T-cell (primary cell): ENCODE measurements around the gene LCA5L. TPM values are rescaled to one million over a fixed set of nuclear protein-coding genes. Genes with fewer than 3 reads are reported as not detected.

ENCODE experiments used
- ATAC-seq, 4 experiments: fragments of 200-7000 bp in 3 of 4; fragments of 150-1000 bp in 1 of 4; cut with Tn5 transposase; replicated peaks in 1 of 4; 1 replicate in 3 of 4; 2 replicates in 1 of 4; pipeline ENCODE4 v1.10.0; 2021; ENCODE audit warnings: moderate library complexity in 3 of 4, mild to moderate bottlenecking in 2 of 4, moderate number of reproducible peaks in 1 of 4
- CTCF ChIA-PET, 2 donors: fragments of 300-600 bp; sonication (Branson Sonifier 250); formaldehyde crosslinking; loops; one replicate each; lab custom pipeline; 2022; ENCODE audit warnings: antibody characterized with exemption in 2 of 2; lab: Charles Lee
- POLR2A ChIA-PET, 2 donors: fragments of 300-600 bp; sonication (Branson Sonifier 250); formaldehyde crosslinking; loops; one replicate each; lab custom pipeline; 2022; ENCODE audit warnings: antibody characterized with exemption in 2 of 2; lab: Charles Lee
- DNase-seq, 35 experiments: peaks; one replicate each; pipeline versions ENCODE4 v3.0.0 to v3.0.0-alpha.2; 2013 to 2023
- H3K27ac ChIP-seq: one replicate; pipeline ENCODE4 v1.5.1; 2013; ENCODE audit warnings: low read length
- H3K27me3 ChIP-seq, 2 experiments: replicated peaks in 1 of 2; 1 replicate in 1 of 2; 2 replicates in 1 of 2; pipeline versions ENCODE4 v1.6.1 to v1.7.0; 2013; ENCODE audit warnings: low read length in 1 of 2, mixed read lengths in 1 of 2; ENCODE audit not compliant: control insufficient read depth in 2 of 2, insufficient read depth in 2 of 2; ENCODE audit errors: extremely low read depth in 1 of 2
- H3K36me3 ChIP-seq, 2 donors: 1 replicate in 1 of 2; 2 replicates in 1 of 2; pipeline versions ENCODE4 v1.6.1 to v1.7.0; 2013; ENCODE audit warnings: low read length in 1 of 2; ENCODE audit not compliant: control insufficient read depth in 2 of 2, insufficient read depth in 1 of 2; ENCODE audit errors: extremely low read depth in 1 of 2
- H3K4me1 ChIP-seq, 2 experiments: 1 replicate in 1 of 2; 2 replicates in 1 of 2; pipeline versions ENCODE4 v1.6.1 to v1.7.0; 2013; ENCODE audit warnings: low read length in 2 of 2, mixed read lengths in 1 of 2; ENCODE audit not compliant: insufficient read depth in 2 of 2, control insufficient read depth in 1 of 2; ENCODE audit errors: extremely low read depth in 1 of 2
- H3K4me3 ChIP-seq, 2 donors: 1 replicate in 1 of 2; 2 replicates in 1 of 2; pipeline versions ENCODE4 v1.5.1 to v1.7.0; 2013; ENCODE audit warnings: mild to moderate bottlenecking in 2 of 2, low read length in 1 of 2, moderate library complexity in 1 of 2; ENCODE audit not compliant: control insufficient read depth in 1 of 2; ENCODE audit errors: extremely low read depth in 1 of 2
- H3K9me3 ChIP-seq: 2 replicates; pipeline ENCODE4 v1.7.0; 2013
- H3K27ac Mint-ChIP-seq, 2 donors: one replicate each; pipeline ENCODE4 v1.8.0; 2020 to 2021; ENCODE audit warnings: mild to moderate bottlenecking in 2 of 2, mixed read lengths in 2 of 2
- H3K27me3 Mint-ChIP-seq, 2 donors: one replicate each; pipeline ENCODE4 v1.8.0; 2021 to 2022; ENCODE audit warnings: mixed read lengths in 2 of 2
- H3K36me3 Mint-ChIP-seq: one replicate; pipeline ENCODE4 v1.8.0; 2021; ENCODE audit warnings: mixed read lengths
- H3K4me1 Mint-ChIP-seq, 3 donors: one replicate each; pipeline ENCODE4 v1.8.0; 2020 to 2022; ENCODE audit warnings: mixed read lengths in 3 of 3, mild to moderate bottlenecking in 1 of 3
- H3K4me3 Mint-ChIP-seq, 3 donors: one replicate each; pipeline ENCODE4 v1.8.0; 2020 to 2022; ENCODE audit warnings: mild to moderate bottlenecking in 3 of 3, mixed read lengths in 3 of 3, moderate library complexity in 3 of 3
- H3K9me3 Mint-ChIP-seq, 3 donors: one replicate each; pipeline ENCODE4 v1.8.0; 2020 to 2022; ENCODE audit warnings: mixed read lengths in 3 of 3
- WGBS: methylation state at CpG from one replicate; pipeline ENCODE4 v1.1.5; 2013; ENCODE audit warnings: missing lambda C conversion rate; ENCODE audit not compliant: insufficient coverage; 5-methylcytosine and 5-hydroxymethylcytosine counted together
- total RNA-seq, 35 experiments: library from RNA in 6 of 35; stranded (reverse) in 6 of 35; fragments of 120-200 nt in 1 of 35; gene quantifications; one replicate each; pipeline versions ENCODE4 v1.2.1 to v1.2.4 and lab custom pipeline; 2013 to 2026

LCA5L gene
- total RNA-seq, 5 donors from 2014 or later (not counting 1 experiment from before 2014, with no cell fraction given), result 0.23 to 0.60 (median 0.44) TPM; not detected in 1

GRCh38 chr21:39444421-39445180 lies 977 bp downstream of the LCA5L start:
- WGBS, result 38% methylated on average over 12 of the region's 15 CpGs
- no peaks in the 10 kb centered on the region for H3K9me3 Mint-ChIP-seq
- ChIA-PET POLR2A (interaction anchor here in 1 of 2 donors (0.6 kb wide), 1 partner anchor 192 kb away, joined by 3 read pairs; no protein-coding TSS in a partner anchor), CTCF (interaction anchor here (0.6 to 1.2 kb wide), 2 partner anchors 9 to 53 kb away, joined by 3 read pairs; no protein-coding TSS in a partner anchor)
- H3K4me3 Mint-ChIP-seq, result peak overlapping the region; percentile 88 to 97 (median 92)
- peak overlapping the region; percentile 87 to 88 for H3K4me3 ChIP-seq
- DNase-seq (peak in 3 of 35 experiments; percentile 0 to 8 (median 2)), ATAC-seq (peak in 1 of 4 experiments; percentile 2)
- H3K4me1 Mint-ChIP-seq, result peaks cover 15 to 22% (median 17%) of the 10 kb centered on the region in 3 donors
- H3K9me3 ChIP-seq, result no peaks in the 10 kb centered on the region
- peaks cover 16 to 20% of the 10 kb centered on the region in 2 donors for H3K27me3 Mint-ChIP-seq
- no peaks in the 10 kb centered on the region for H3K36me3 ChIP-seq
- peak overlapping the region; percentile 26 for H3K27ac ChIP-seq
- H3K27me3 ChIP-seq, result peaks cover 0 to 15% of the 10 kb centered on the region in 2 experiments
- no peaks in the 10 kb centered on the region for H3K36me3 Mint-ChIP-seq
- peaks cover 5 to 8% of the 10 kb centered on the region in 2 experiments for H3K4me1 ChIP-seq
- peak overlapping the region; percentile 29 to 71 for H3K27ac Mint-ChIP-seq

GRCh38 chr21:39441502-39442475 lies 3.8 kb downstream of the LCA5L start:
- Mint-ChIP-seq H3K36me3 (no peaks in the 10 kb centered on the region), H3K4me3 (no peak overlapping the region), H3K27ac (no peak overlapping the region), H3K27me3 (peaks cover 28% of the 10 kb centered on the region in 2 donors), H3K4me1 (peaks cover 12 to 22% (median 15%) of the 10 kb centered on the region in 3 donors), H3K9me3 (no peaks in the 10 kb centered on the region)
- Histone ChIP-seq H3K9me3 (no peaks in the 10 kb centered on the region), H3K27ac (no peak overlapping the region), H3K27me3 (peaks cover 0 to 15% of the 10 kb centered on the region in 2 experiments), H3K4me1 (peaks cover 5 to 8% of the 10 kb centered on the region in 2 experiments), H3K36me3 (no peaks in the 10 kb centered on the region), H3K4me3 (no peak overlapping the region)
- 96% methylated on average over 7 of the region's 13 CpGs for WGBS
- peak in 2 of 4 experiments; percentile 36 to 45 for ATAC-seq
- POLR2A ChIA-PET, result interaction anchor here in 1 of 2 donors (0.6 kb wide), 1 partner anchor 141 kb away, joined by 6 read pairs; no protein-coding TSS in a partner anchor
- CTCF ChIA-PET, result interaction anchor here (0.6 to 0.7 kb wide), 3 partner anchors 28 to 1849 kb away, joined by 3 read pairs; no protein-coding TSS in a partner anchor
- peak in 27 of 35 experiments; percentile 8 to 62 (median 20) for DNase-seq

- no peak overlapping the region for H3K4me3 ChIP-seq
- DNase-seq (no peak), ATAC-seq (no peak)
- Mint-ChIP-seq H3K4me3 (no peak overlapping the region), H3K27me3 (peaks cover 28 to 31% of the 10 kb centered on the region in 2 donors), H3K27ac (no peak overlapping the region), H3K4me1 (no peaks in the 10 kb centered on the region), H3K36me3 (no peaks in the 10 kb centered on the region), H3K9me3 (no peaks in the 10 kb centered on the region)
- WGBS, result no CpG with 5 or more reads among the region's 1 CpG
- peaks cover 0 to 18% of the 10 kb centered on the region in 2 experiments for H3K27me3 ChIP-seq
- ChIA-PET CTCF (interaction anchor here (0.7 to 1.0 kb wide), 2 partner anchors 23 to 52 kb away, joined by 3 to 4 read pairs; no protein-coding TSS in a partner anchor), POLR2A (no interaction called here)
- no peaks in the 10 kb centered on the region for H3K4me1 ChIP-seq
- no peaks in the 10 kb centered on the region for H3K36me3 ChIP-seq
- no peak overlapping the region for H3K27ac ChIP-seq
- H3K9me3 ChIP-seq, result no peaks in the 10 kb centered on the region
These were observed 6.3 kb downstream of the LCA5L start for GRCh38 chr21:39439232-39439631.

GRCh38 chr21:39434950-39435349 lies 10.6 kb downstream of the LCA5L start:
- Mint-ChIP-seq H3K27ac (no peak overlapping the region), H3K9me3 (no peaks in the 10 kb centered on the region), H3K27me3 (peaks cover 22 to 23% of the 10 kb centered on the region in 2 donors), H3K4me1 (no peaks in the 10 kb centered on the region), H3K4me3 (no peak overlapping the region), H3K36me3 (no peaks in the 10 kb centered on the region)
- Histone ChIP-seq H3K27me3 (peaks cover 0 to 6% of the 10 kb centered on the region in 2 experiments), H3K9me3 (no peaks in the 10 kb centered on the region), H3K36me3 (no peaks in the 10 kb centered on the region), H3K27ac (no peak overlapping the region), H3K4me3 (no peak overlapping the region), H3K4me1 (no peaks in the 10 kb centered on the region)
- no peak for ATAC-seq
- no CpG with 5 or more reads among the region's 4 CpGs for WGBS
- POLR2A ChIA-PET, result no interaction called here
- DNase-seq, result no peak
- CTCF ChIA-PET, result no interaction called here

- DNase-seq (no peak), ATAC-seq (no peak)
- H3K4me1 ChIP-seq, result no peaks in the 10 kb centered on the region
- H3K27me3 Mint-ChIP-seq, result peaks cover 5 to 8% of the 10 kb centered on the region in 2 donors
- H3K27me3 ChIP-seq, result peaks cover 0 to 5% of the 10 kb centered on the region in 2 experiments
- no peaks in the 10 kb centered on the region for H3K36me3 ChIP-seq
- H3K9me3 ChIP-seq, result no peaks in the 10 kb centered on the region
- WGBS, result 88% methylated on average over 2 of the region's 2 CpGs
- H3K27ac Mint-ChIP-seq, result no peak overlapping the region
- no peak overlapping the region for H3K27ac ChIP-seq
- no peaks in the 10 kb centered on the region for H3K9me3 Mint-ChIP-seq
- no peaks in the 10 kb centered on the region for H3K4me1 Mint-ChIP-seq
- no peak overlapping the region for H3K4me3 ChIP-seq
- CTCF ChIA-PET, result no interaction called here
- POLR2A ChIA-PET, result interaction anchor here in 1 of 2 donors (0.6 kb wide), 1 partner anchor 21 kb away, joined by 3 read pairs; no protein-coding TSS in a partner anchor
- no peaks in the 10 kb centered on the region for H3K36me3 Mint-ChIP-seq
- no peak overlapping the region for H3K4me3 Mint-ChIP-seq
These were observed 14.6 kb downstream of the LCA5L start for GRCh38 chr21:39430954-39431353.
